Vagina (tissue), 2 donors: ENCODE results near the gene LRRC18. TPM values are rescaled to one million over a fixed set of nuclear protein-coding genes. Genes with fewer than 3 reads are reported as not detected.

Experiments
- DNase-seq, 2 donors: peaks; one replicate each; pipeline ENCODE4 v3.0.0-alpha.2; 2017; ENCODE audit errors: extremely low spot score in 2 of 2
- H3K27ac ChIP-seq: fragments of 200-600 bp; sonication (generic); one replicate; pipeline ENCODE4 v1.5.1; 2019
- H3K27me3 ChIP-seq: fragments of 200-600 bp; sonication (generic); one replicate; pipeline ENCODE4 v1.5.1; 2019
- H3K36me3 ChIP-seq, 2 donors: fragments of 200-600 bp; sonication (generic); one replicate each; pipeline ENCODE4 v1.5.1; 2017 to 2019
- H3K4me1 ChIP-seq: fragments of 200-600 bp; sonication (generic); one replicate; pipeline ENCODE4 v1.5.1; 2019
- H3K4me3 ChIP-seq, 2 donors: fragments of 200-600 bp; sonication (generic); 1 replicate in 1 of 2; 2 replicates in 1 of 2; pipeline ENCODE4 v1.5.1; 2016 to 2019
- H3K9me3 ChIP-seq: fragments of 200-600 bp; sonication (generic); one replicate; pipeline ENCODE4 v1.5.1; 2019
- CTCF ChIP-seq, 3 experiments: fragments of 450-650 bp in 2 of 3; fragments of 200-600 bp in 1 of 3; sonication (generic) in 1 of 3; IDR thresholded peaks; one replicate each; pipeline ENCODE4 v1.5.1; 2017 to 2019; ENCODE audit warnings: antibody characterized with exemption in 3 of 3, mild to moderate bottlenecking in 2 of 3, moderate library complexity in 2 of 3
- POLR2A ChIP-seq, 2 donors: fragments of 450-650 bp; IDR thresholded peaks; one replicate each; pipeline ENCODE4 v1.6.1; 2017; ENCODE audit warnings: antibody characterized with exemption in 2 of 2, mild to moderate bottlenecking in 2 of 2, moderate library complexity in 2 of 2
- POLR2AphosphoS5 ChIP-seq, 2 donors: sonication (generic); formaldehyde crosslinking; IDR thresholded peaks; one replicate each; pipeline ENCODE4 v1.9.0; 2017; ENCODE audit warnings: antibody characterized with exemption in 2 of 2, mild to moderate bottlenecking in 2 of 2, low read depth in 1 of 2; ENCODE audit not compliant: insufficient read depth in 1 of 2
- intact Hi-C: fragments of 100-400 bp; cut with DNase I; formaldehyde crosslinking; loops from one replicate; pipeline ENCODE4 v1.15.1; 2023
- total RNA-seq: library from RNA; depleted of rRNA; stranded (reverse); fragments of >200 nt; gene quantifications from one replicate; pipeline ENCODE4 v1.2.3, GENCODE V29; 2016

The LRRC18 gene
- total RNA-seq, 1 donor from 2014 or later, result not detected

- DNase-seq, result no peak
- Histone ChIP-seq H3K4me3 (no peak overlapping the region), H3K9me3 (no peaks in the 10 kb centered on the region), H3K36me3 (no peaks in the 10 kb centered on the region), H3K27ac (no peak overlapping the region), H3K4me1 (no peaks in the 10 kb centered on the region), H3K27me3 (no peaks in the 10 kb centered on the region)
- TF ChIP-seq POLR2AphosphoS5 (IDR thresholded peaks at IDR 0.05; ENCODE audit: insufficient read depth in 1 of 2, low read depth in 1 of 2) (no peak), CTCF (IDR thresholded peaks at IDR 0.05) (no peak), POLR2A (IDR thresholded peaks at IDR 0.05) (no peak)
- intact Hi-C loops, result no loop called here
Observed at GRCh38 chr10:48970654-48971053, 31.0 kb upstream of the LRRC18 start.

GRCh38 chr10:48970046-48970445 lies 30.4 kb upstream of the LRRC18 start:
- DNase-seq, result no peak
- no peaks in the 10 kb centered on the region for H3K4me1 ChIP-seq
- H3K27me3 ChIP-seq, result no peaks in the 10 kb centered on the region
- no peak overlapping the region for H3K27ac ChIP-seq
- H3K9me3 ChIP-seq, result no peaks in the 10 kb centered on the region
- H3K36me3 ChIP-seq, result no peaks in the 10 kb centered on the region
- no peak for TF ChIP-seq POLR2AphosphoS5 (IDR thresholded peaks at IDR 0.05; ENCODE audit: insufficient read depth in 1 of 2, low read depth in 1 of 2)
- no peak for TF ChIP-seq POLR2A (IDR thresholded peaks at IDR 0.05)
- no peak for TF ChIP-seq CTCF (IDR thresholded peaks at IDR 0.05)
- intact Hi-C loops, result no loop called here
- no peak overlapping the region for H3K4me3 ChIP-seq

GRCh38 chr10:48968036-48968435 lies 28.4 kb upstream of the LRRC18 start:
- no peak for TF ChIP-seq POLR2A (IDR thresholded peaks at IDR 0.05)
- no peak for TF ChIP-seq POLR2AphosphoS5 (IDR thresholded peaks at IDR 0.05; ENCODE audit: insufficient read depth in 1 of 2, low read depth in 1 of 2)
- TF ChIP-seq CTCF (IDR thresholded peaks at IDR 0.05), result no peak
- Histone ChIP-seq H3K4me3 (no peak overlapping the region), H3K27ac (no peak overlapping the region), H3K27me3 (no peaks in the 10 kb centered on the region), H3K4me1 (no peaks in the 10 kb centered on the region), H3K36me3 (no peaks in the 10 kb centered on the region), H3K9me3 (no peaks in the 10 kb centered on the region)
- intact Hi-C loops, result no loop called here
- no peak for DNase-seq

- H3K4me3 ChIP-seq, result no peak overlapping the region
- TF ChIP-seq POLR2A (IDR thresholded peaks at IDR 0.05), result no peak
- no peak for TF ChIP-seq CTCF (IDR thresholded peaks at IDR 0.05)
- TF ChIP-seq POLR2AphosphoS5 (IDR thresholded peaks at IDR 0.05; ENCODE audit: insufficient read depth in 1 of 2, low read depth in 1 of 2), result no peak
- no peak overlapping the region for H3K27ac ChIP-seq
- no peak for DNase-seq
- intact Hi-C loops, result no loop called here
- H3K4me1 ChIP-seq, result no peaks in the 10 kb centered on the region
- H3K9me3 ChIP-seq, result no peaks in the 10 kb centered on the region
- H3K36me3 ChIP-seq, result no peaks in the 10 kb centered on the region
- H3K27me3 ChIP-seq, result no peaks in the 10 kb centered on the region
Observed at GRCh38 chr10:48965460-48965859, 25.8 kb upstream of the LRRC18 start.

GRCh38 chr10:48964038-48964437 lies 24.4 kb upstream of the LRRC18 start:
- H3K4me3 ChIP-seq, result no peak overlapping the region
- H3K9me3 ChIP-seq, result no peaks in the 10 kb centered on the region
- no peaks in the 10 kb centered on the region for H3K4me1 ChIP-seq
- no peak for DNase-seq
- no peaks in the 10 kb centered on the region for H3K27me3 ChIP-seq
- TF ChIP-seq POLR2AphosphoS5 (IDR thresholded peaks at IDR 0.05; ENCODE audit: insufficient read depth in 1 of 2, low read depth in 1 of 2) (no peak), CTCF (IDR thresholded peaks at IDR 0.05) (no peak), POLR2A (IDR thresholded peaks at IDR 0.05) (no peak)
- no peak overlapping the region for H3K27ac ChIP-seq
- intact Hi-C loops, result no loop called here
- no peaks in the 10 kb centered on the region for H3K36me3 ChIP-seq
